ENCODE data around the gene BRSK2.

DNA sequence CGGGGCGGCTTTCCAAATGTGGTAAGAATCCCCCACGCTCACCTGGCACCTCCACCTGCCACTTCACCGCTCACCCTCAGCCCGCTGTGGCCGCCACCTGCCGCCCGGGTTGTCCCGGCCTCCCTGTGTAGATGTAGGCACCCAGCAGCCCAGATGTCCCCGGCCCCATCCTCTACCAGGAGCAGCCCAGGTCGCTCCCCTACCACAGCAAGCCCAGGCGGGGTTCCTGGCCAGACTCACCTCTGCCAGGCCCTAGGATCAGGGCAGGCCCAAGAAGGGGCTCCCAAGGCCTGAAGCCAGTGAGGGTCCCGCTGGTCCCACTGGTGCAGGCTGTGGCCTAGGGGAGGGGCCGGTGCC is 69.5 kb downstream of the BRSK2 start:
- no peak for TF ChIP-seq CTCF (IDR thresholded peaks at IDR 0.05)
- TF ChIP-seq POLR2A (IDR thresholded peaks at IDR 0.05) = no peak

Measured in Peyer's patch (tissue), 4 donors.